Gastrocnemius medialis (tissue), 4 donors: ENCODE measurements around the gene TSPAN10.

Source experiments
- POLR2A ChIP-seq, 2 donors: fragments of 450-650 bp; IDR thresholded peaks; one replicate each; pipeline ENCODE4 v1.6.1; 2017; ENCODE audit warnings: antibody characterized with exemption in 2 of 2, mild to moderate bottlenecking in 2 of 2, moderate library complexity in 2 of 2
- TF ChIP-seq, protein P1 (sequence below), 5 experiments: fragments of 450-650 bp in 3 of 5; fragments of 200-600 bp in 2 of 5; sonication (generic) in 2 of 5; IDR thresholded peaks in 4 of 5; conservative IDR thresholded peaks in 1 of 5; 1 replicate in 4 of 5; 2 replicates in 1 of 5; pipeline ENCODE4 v1.5.1; 2016 to 2019; ENCODE audit warnings: antibody characterized with exemption in 5 of 5, mild to moderate bottlenecking in 3 of 5, moderate library complexity in 3 of 5

DNA sequence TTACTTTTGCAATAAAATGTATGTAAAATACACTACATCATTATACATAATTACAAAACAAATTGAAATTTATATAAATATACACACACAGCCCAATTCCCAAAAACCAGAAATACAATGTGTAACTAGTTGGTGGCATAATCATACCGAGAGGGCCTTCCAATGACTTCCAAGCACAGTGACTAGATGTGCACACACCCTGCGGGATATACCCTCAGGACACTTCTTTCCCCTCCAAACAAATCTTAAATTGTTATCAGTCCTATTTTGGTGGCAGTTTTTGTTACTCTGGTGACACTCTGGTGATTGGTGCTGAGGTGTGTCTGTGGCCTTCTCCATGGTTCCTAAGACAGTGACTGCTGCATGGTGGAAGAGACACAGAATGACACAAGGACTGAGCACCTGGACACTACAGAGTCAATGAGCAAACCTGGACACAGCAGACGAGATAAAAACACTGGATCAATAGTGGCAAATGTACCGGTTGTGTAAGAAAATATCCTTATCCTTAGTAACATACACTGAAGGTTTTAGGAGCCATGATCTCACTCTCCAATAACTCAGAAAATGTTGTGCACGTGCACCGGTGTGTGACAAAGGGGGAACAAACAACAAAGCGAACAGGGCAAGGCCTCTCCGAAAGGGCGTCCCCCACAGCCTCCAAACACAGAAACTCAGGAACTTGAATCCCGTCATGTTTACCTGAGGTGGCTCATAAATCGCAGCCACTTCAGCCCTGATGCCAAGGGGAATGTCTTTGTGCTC is 33.0 kb upstream of the TSPAN10 start:
- TF ChIP-seq, protein P1, sequence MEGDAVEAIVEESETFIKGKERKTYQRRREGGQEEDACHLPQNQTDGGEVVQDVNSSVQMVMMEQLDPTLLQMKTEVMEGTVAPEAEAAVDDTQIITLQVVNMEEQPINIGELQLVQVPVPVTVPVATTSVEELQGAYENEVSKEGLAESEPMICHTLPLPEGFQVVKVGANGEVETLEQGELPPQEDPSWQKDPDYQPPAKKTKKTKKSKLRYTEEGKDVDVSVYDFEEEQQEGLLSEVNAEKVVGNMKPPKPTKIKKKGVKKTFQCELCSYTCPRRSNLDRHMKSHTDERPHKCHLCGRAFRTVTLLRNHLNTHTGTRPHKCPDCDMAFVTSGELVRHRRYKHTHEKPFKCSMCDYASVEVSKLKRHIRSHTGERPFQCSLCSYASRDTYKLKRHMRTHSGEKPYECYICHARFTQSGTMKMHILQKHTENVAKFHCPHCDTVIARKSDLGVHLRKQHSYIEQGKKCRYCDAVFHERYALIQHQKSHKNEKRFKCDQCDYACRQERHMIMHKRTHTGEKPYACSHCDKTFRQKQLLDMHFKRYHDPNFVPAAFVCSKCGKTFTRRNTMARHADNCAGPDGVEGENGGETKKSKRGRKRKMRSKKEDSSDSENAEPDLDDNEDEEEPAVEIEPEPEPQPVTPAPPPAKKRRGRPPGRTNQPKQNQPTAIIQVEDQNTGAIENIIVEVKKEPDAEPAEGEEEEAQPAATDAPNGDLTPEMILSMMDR (IDR thresholded peaks at IDR 0.05 in 4 of 5, conservative IDR thresholded peaks at IDR 0.05 in 1 of 5) = no peak
- no peak for TF ChIP-seq POLR2A (IDR thresholded peaks at IDR 0.05)
